Spleen (tissue), 11 donors: ENCODE data around the gene RIMBP2. TPM values are rescaled to one million over a fixed set of nuclear protein-coding genes. Genes with fewer than 3 reads are reported as not detected.

ENCODE experiments used
- DNase-seq: peaks from one replicate; pipeline ENCODE4 v3.0.0-alpha.2; 2020
- H3K27ac ChIP-seq, 8 donors: fragments of 200-600 bp; sonication (generic) in 7 of 8; 1 replicate in 4 of 8; 2 replicates in 4 of 8; pipeline versions ENCODE4 v1.5.0 to v1.8.0; 2016 to 2021; ENCODE audit warnings: inconsistent platforms in 4 of 8, mild to moderate bottlenecking in 4 of 8, moderate library complexity in 1 of 8
- H3K27me3 ChIP-seq, 7 donors: fragments of 200-600 bp; sonication (generic) in 6 of 7; replicated peaks in 1 of 7; 1 replicate in 4 of 7; 2 replicates in 3 of 7; pipeline versions ENCODE4 v1.5.0 to v1.8.0; 2016 to 2021; ENCODE audit warnings: inconsistent platforms in 3 of 7, mild to moderate bottlenecking in 1 of 7
- H3K36me3 ChIP-seq, 6 donors: fragments of 200-600 bp; sonication (generic) in 5 of 6; 1 replicate in 4 of 6; 2 replicates in 2 of 6; pipeline versions ENCODE4 v1.5.0 to v1.8.0; 2016 to 2021; ENCODE audit warnings: inconsistent platforms in 2 of 6
- H3K4me1 ChIP-seq, 6 donors: fragments of 200-600 bp; sonication (generic) in 5 of 6; 1 replicate in 3 of 6; 2 replicates in 3 of 6; pipeline versions ENCODE4 v1.5.0 to v1.8.0; 2016 to 2021; ENCODE audit warnings: inconsistent platforms in 3 of 6
- H3K4me3 ChIP-seq, 8 donors: fragments of 200-600 bp; sonication (generic) in 7 of 8; 1 replicate in 4 of 8; 2 replicates in 4 of 8; pipeline versions ENCODE4 v1.5.0 to v1.8.0; 2016 to 2021; ENCODE audit warnings: inconsistent platforms in 4 of 8, mild to moderate bottlenecking in 4 of 8, moderate library complexity in 2 of 8
- H3K9me3 ChIP-seq, 8 donors: fragments of 200-600 bp; sonication (generic) in 7 of 8; 1 replicate in 4 of 8; 2 replicates in 4 of 8; pipeline versions ENCODE4 v1.5.0 to v1.8.0; 2016 to 2021; ENCODE audit warnings: inconsistent platforms in 4 of 8
- POLR2A ChIP-seq, 3 donors: fragments of 450-650 bp; IDR thresholded peaks; one replicate each; pipeline ENCODE4 v1.5.1; 2017; ENCODE audit warnings: antibody characterized with exemption in 3 of 3, mild to moderate bottlenecking in 1 of 3
- POLR2AphosphoS5 ChIP-seq, 3 donors: sonication (generic); formaldehyde crosslinking; IDR thresholded peaks; one replicate each; pipeline ENCODE4 v1.5.1; 2017; ENCODE audit warnings: antibody characterized with exemption in 3 of 3
- WGBS, 5 donors: extraction: QIAGEN DNeasy Blood & Tissue Kit in 3 of 5; methylation state at CpG; one replicate each; pipeline versions ENCODE4 v1.1.5 to v1.1.7; 2013 to 2018; 5-methylcytosine and 5-hydroxymethylcytosine counted together
- intact Hi-C: fragments of 100-400 bp; cut with DNase I; formaldehyde crosslinking; loops from one replicate; pipeline ENCODE4 v1.15.0; 2023; ENCODE audit warnings: low total_unique reads
- polyA plus RNA-seq, 3 donors: library from polyadenylated mRNA; stranded (reverse); fragments of 200-250 nt; gene quantifications; one replicate each; pipeline ENCODE4 v1.2.1, GENCODE V29; 2013
- total RNA-seq, 7 donors: library from RNA; depleted of rRNA in 3 of 7; stranded (reverse); fragments of >200 nt in 3 of 7; fragmentation: NEBNext Ultra II Directional in 4 of 7; extraction: Animal tissue kit (Norgen Biotek cat#: 25700) in 4 of 7; gene quantifications; one replicate each; pipeline versions ENCODE4 v1.1.0 to v1.2.1, GENCODE V29; 2016 to 2021
- TF ChIP-seq, protein P1 (sequence below), 11 experiments: fragments of 200-600 bp in 7 of 11; fragments of 450-650 bp in 4 of 11; sonication (generic) in 4 of 11; IDR thresholded peaks in 8 of 11; conservative IDR thresholded peaks in 3 of 11; 1 replicate in 7 of 11; 2 replicates in 4 of 11; pipeline versions ENCODE4 v1.4.0 to v1.8.0; 2016 to 2021; ENCODE audit warnings: antibody characterized with exemption in 11 of 11, inconsistent platforms in 4 of 11, mild to moderate bottlenecking in 1 of 11
- donor health status: healthy with polysubstance abuse.
- donor health status: DM: no; HTN: no; CAD: no; lungs with moderate emphysema.
- donor health status: DM: no; HTN: no; CAD: no.
- donor health status: Bipolar disorder and iron deficiency.
- donor health status: healthy.
- donor health status: DM: no; HTN: no; CAD: no.
- donor health status: DM: yes; HTN: yes; CAD: no.

Gene RIMBP2
- total and polyA plus RNA-seq, 10 donors: 0.05 to 5.2 (median 0.95) TPM

DNA sequence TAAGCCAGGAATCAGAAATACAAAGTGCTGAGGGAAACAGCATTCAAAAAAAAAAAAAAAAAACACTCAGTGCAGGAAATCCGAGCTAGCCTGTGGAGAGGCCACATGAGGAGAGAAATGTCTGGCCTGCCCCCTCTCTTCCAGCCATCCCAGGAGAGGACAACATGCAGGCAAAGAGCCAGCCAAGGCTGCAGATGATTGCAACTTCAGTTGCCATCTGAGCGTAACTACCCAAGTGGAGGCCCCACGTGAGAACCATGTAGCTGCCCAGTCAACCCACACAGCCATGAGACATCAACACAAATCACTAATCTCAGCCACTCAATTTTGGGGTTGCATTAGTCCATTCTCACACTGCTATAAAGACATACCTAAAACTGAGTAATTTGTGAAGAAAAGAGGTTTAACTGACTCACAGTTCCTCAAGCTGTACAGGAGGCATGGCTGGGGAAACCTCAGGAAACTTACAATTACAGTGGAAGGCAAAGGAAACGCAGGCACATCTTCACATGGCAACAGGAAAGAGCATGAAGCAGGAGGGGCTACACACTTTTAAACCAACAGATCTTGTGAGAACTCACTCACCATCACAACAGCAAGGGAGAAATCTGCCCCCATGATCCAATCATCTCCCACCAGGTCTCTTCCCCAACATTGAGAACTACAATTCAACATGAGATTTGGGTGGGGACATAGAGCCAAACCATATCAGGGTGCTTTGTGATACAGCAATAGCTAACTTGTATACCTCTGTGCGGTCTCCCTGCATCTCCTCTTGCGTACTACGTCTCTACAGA is 217.3 kb downstream of the RIMBP2 start:
- 72 to 83% (median 80%) methylated on average over 7 of the region's 7 CpGs for WGBS, 5 donors
- Histone ChIP-seq H3K27ac (no peak overlapping the region), H3K4me1 (no peaks in the 10 kb centered on the region), H3K36me3 (no peaks in the 10 kb centered on the region), H3K9me3 (no peaks in the 10 kb centered on the region), H3K4me3 (no peak overlapping the region), H3K27me3 (no peaks in the 10 kb centered on the region)
- intact Hi-C loops: no loop called here
- no peak for DNase-seq
- TF ChIP-seq POLR2AphosphoS5 (IDR thresholded peaks at IDR 0.05) (no peak), POLR2A (IDR thresholded peaks at IDR 0.05) (no peak)
- TF ChIP-seq, protein P1, sequence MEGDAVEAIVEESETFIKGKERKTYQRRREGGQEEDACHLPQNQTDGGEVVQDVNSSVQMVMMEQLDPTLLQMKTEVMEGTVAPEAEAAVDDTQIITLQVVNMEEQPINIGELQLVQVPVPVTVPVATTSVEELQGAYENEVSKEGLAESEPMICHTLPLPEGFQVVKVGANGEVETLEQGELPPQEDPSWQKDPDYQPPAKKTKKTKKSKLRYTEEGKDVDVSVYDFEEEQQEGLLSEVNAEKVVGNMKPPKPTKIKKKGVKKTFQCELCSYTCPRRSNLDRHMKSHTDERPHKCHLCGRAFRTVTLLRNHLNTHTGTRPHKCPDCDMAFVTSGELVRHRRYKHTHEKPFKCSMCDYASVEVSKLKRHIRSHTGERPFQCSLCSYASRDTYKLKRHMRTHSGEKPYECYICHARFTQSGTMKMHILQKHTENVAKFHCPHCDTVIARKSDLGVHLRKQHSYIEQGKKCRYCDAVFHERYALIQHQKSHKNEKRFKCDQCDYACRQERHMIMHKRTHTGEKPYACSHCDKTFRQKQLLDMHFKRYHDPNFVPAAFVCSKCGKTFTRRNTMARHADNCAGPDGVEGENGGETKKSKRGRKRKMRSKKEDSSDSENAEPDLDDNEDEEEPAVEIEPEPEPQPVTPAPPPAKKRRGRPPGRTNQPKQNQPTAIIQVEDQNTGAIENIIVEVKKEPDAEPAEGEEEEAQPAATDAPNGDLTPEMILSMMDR (IDR thresholded peaks at IDR 0.05 in 8 of 11, conservative IDR thresholded peaks at IDR 0.05 in 3 of 11): no peak

DNA sequence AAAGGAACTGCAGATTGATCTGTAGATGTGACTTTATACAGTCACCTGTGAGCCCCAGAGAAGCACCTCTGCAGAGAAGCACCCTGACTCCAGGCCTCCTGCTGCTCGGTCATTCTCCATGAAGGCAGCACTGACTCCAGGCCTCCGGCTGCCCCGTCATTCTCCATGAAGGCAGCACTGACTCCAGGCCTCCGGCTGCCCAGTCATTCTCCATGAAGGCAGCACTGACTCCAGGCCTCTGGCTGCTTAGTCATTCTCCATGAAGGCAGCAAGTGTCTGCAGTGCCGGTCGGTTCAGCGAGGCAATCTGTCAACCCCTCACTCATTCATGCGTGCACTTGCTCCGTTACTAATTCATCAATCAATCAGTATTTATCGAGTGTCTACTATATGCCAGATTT is 218.1 kb downstream of the RIMBP2 start:
- no peaks in the 10 kb centered on the region for H3K4me1 ChIP-seq
- H3K27ac ChIP-seq: no peak overlapping the region
- no peaks in the 10 kb centered on the region for H3K27me3 ChIP-seq
- no peak for DNase-seq
- no peak overlapping the region for H3K4me3 ChIP-seq
- intact Hi-C loops: no loop called here
- 81 to 94% (median 86%) methylated on average over 8 to 10 of the region's 10 CpGs for WGBS, 5 donors
- no peak for TF ChIP-seq POLR2AphosphoS5 (IDR thresholded peaks at IDR 0.05)
- TF ChIP-seq, protein P1 (IDR thresholded peaks at IDR 0.05 in 8 of 11, conservative IDR thresholded peaks at IDR 0.05 in 3 of 11): no peak
- no peak for TF ChIP-seq POLR2A (IDR thresholded peaks at IDR 0.05)
- no peaks in the 10 kb centered on the region for H3K36me3 ChIP-seq
- no peaks in the 10 kb centered on the region for H3K9me3 ChIP-seq

DNA sequence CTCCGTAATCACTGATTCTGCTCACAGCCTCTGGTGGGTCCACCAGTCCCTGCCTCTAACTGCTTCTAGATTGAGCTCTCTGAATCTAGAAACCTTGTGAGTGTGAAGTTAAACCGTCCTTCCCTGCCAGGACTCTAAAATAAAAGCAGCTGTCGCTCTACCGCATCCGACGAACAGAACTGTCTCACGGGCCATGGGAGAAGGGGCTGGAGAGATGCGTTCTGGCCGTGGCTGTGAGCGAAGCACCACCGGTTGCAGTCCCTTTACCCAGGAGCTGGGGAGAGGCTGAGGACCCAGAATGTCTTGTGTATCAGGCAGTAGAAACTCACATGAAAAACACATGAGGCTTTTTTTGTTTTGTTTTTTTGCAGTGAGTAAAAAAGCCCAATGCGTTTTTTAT is 218.8 kb downstream of the RIMBP2 start:
- no peak for DNase-seq

DNA sequence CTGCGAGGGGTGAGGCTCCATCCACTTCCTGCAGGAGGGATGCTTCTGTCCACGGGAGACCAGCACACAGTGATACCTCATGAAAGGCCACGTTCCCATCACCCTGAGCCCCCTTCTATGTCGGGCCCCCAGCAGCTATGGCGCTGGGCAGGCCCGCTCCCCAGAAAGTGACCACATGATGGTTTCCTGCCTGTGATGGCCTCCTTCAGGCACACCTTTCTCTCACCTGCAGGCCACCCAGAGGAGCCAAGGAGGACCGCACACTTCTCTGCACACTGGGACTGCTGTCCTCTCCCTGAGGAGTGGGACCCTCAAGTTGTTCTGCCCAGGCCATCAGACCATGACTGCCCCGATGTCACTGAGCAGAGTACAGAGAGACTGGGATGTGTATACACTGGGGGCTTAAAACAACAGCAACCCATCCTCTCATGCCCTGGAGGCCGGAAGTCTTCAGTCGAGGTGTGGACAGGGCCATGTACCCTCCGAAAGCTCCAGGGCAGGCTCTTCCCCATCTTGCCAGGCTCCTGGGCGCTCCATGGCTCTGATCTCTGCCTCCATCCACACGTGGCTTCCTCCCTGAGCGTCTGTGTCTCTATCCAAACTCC is 219.5 kb downstream of the RIMBP2 start:
- no peak for TF ChIP-seq POLR2A (IDR thresholded peaks at IDR 0.05)
- TF ChIP-seq, protein P1 (IDR thresholded peaks at IDR 0.05 in 8 of 11, conservative IDR thresholded peaks at IDR 0.05 in 3 of 11): no peak
- TF ChIP-seq POLR2AphosphoS5 (IDR thresholded peaks at IDR 0.05): no peak
- no peaks in the 10 kb centered on the region for H3K27me3 ChIP-seq
- intact Hi-C loops: no loop called here
- DNase-seq: no peak
- H3K4me1 ChIP-seq: no peaks in the 10 kb centered on the region
- no peak overlapping the region for H3K27ac ChIP-seq
- no peaks in the 10 kb centered on the region for H3K36me3 ChIP-seq
- H3K4me3 ChIP-seq: no peak overlapping the region
- WGBS, 5 donors: 71 to 78% (median 76%) methylated on average over 10 to 14 of the region's 14 CpGs
- no peaks in the 10 kb centered on the region for H3K9me3 ChIP-seq

More for the DNA sequence above, 218.8 kb downstream of the RIMBP2 start:
- intact Hi-C loops: no loop called here
- Histone ChIP-seq H3K9me3 (no peaks in the 10 kb centered on the region), H3K27me3 (no peaks in the 10 kb centered on the region), H3K36me3 (no peaks in the 10 kb centered on the region), H3K27ac (no peak overlapping the region), H3K4me3 (no peak overlapping the region), H3K4me1 (no peaks in the 10 kb centered on the region)
- TF ChIP-seq POLR2AphosphoS5 (IDR thresholded peaks at IDR 0.05) (no peak), POLR2A (IDR thresholded peaks at IDR 0.05) (no peak)
- TF ChIP-seq, protein P1 (IDR thresholded peaks at IDR 0.05 in 8 of 11, conservative IDR thresholded peaks at IDR 0.05 in 3 of 11): no peak
- WGBS, 5 donors: 80 to 93% (median 86%) methylated on average over 12 of the region's 12 CpGs
